Measurements from ENCODE around the gene CEP350.

CEP350 gene

DNA sequence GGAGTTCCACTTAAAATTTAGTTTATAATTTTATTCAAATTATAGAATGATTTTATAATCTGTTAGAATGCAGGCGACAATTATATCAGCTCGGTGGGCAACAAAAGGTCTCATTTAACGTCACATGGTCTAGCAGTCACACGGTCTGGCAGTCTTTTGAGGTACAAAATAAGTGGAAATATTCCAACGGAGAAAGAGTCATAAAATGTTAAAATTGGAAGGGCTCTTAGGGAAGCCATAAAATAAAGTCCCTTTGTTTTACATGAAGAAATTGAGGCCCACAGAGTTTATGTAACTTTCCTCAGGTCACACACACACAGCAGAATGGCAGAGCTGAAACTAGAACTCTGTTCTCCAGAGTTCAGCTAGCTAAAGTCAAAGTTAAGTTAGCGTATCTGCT, 115.7 kb downstream of the CEP350 start:
- Histone ChIP-seq H3K4me2 (ENCODE audit: low read depth, low read length, poor library complexity, severe bottlenecking) (no peak overlapping the region), H4K20me1 (ENCODE audit: insufficient read depth, low read length, poor library complexity, severe bottlenecking) (no peaks in the 10 kb centered on the region), H3K9me2 (replicated peaks; ENCODE audit: low read depth, low read length) (no peaks in the 10 kb centered on the region), H3K36me3 (ENCODE audit: insufficient read depth, low read length) (peaks cover 77% of the 10 kb centered on the region), H3K4me3 (ENCODE audit: low read length, poor library complexity, severe bottlenecking) (no peak overlapping the region), H3K4me1 (ENCODE audit: insufficient read depth, low read length, poor library complexity, severe bottlenecking) (no peaks in the 10 kb centered on the region), H3K9me3 (ENCODE audit: insufficient read depth, low read depth, low read length) (no peaks in the 10 kb centered on the region), H3K79me2 (ENCODE audit: insufficient read depth, low read length) (no peaks in the 10 kb centered on the region), H3K9ac (ENCODE audit: low read depth, low read length, poor library complexity, severe bottlenecking) (no peak overlapping the region), H2AFZ (ENCODE audit: low read length) (no peak overlapping the region), H3K27me3 (ENCODE audit: insufficient read depth, low read length, poor library complexity, severe bottlenecking) (no peaks in the 10 kb centered on the region), H3F3A (ENCODE audit: low read depth) (no peaks in the 10 kb centered on the region)
- TF ChIP-seq, protein P1, sequence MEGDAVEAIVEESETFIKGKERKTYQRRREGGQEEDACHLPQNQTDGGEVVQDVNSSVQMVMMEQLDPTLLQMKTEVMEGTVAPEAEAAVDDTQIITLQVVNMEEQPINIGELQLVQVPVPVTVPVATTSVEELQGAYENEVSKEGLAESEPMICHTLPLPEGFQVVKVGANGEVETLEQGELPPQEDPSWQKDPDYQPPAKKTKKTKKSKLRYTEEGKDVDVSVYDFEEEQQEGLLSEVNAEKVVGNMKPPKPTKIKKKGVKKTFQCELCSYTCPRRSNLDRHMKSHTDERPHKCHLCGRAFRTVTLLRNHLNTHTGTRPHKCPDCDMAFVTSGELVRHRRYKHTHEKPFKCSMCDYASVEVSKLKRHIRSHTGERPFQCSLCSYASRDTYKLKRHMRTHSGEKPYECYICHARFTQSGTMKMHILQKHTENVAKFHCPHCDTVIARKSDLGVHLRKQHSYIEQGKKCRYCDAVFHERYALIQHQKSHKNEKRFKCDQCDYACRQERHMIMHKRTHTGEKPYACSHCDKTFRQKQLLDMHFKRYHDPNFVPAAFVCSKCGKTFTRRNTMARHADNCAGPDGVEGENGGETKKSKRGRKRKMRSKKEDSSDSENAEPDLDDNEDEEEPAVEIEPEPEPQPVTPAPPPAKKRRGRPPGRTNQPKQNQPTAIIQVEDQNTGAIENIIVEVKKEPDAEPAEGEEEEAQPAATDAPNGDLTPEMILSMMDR (conservative IDR thresholded peaks at IDR 0.05; ENCODE audit: low read length): no peak
- TF ChIP-seq EZH2phosphoT487 (IDR thresholded peaks at IDR 0.05; ENCODE audit: borderline replicate concordance): no peak

DNA sequence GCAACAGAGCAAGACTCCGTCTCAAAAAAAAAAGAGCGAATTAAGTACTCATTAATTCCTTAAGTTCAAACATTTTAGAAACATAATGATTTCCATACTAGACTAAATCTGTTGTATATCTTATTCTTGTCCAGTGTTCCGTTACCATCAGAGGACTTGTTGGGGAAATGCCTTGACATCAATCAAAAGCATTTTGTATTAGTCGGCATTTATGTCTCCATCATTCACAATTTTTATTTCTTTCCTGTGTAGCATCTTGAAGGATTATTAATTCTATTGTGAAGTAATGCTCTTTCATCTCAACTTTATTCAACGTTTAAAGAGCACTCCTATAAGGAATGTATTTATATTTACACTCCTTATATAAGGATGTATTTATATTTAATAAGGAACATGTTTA, 117.1 kb downstream of the CEP350 start:
- Histone ChIP-seq H3K27me3 (ENCODE audit: insufficient read depth, low read length, poor library complexity, severe bottlenecking) (no peaks in the 10 kb centered on the region), H3K4me1 (ENCODE audit: insufficient read depth, low read length, poor library complexity, severe bottlenecking) (no peaks in the 10 kb centered on the region), H3K79me2 (ENCODE audit: insufficient read depth, low read length) (no peaks in the 10 kb centered on the region), H3K4me2 (ENCODE audit: low read depth, low read length, poor library complexity, severe bottlenecking) (no peak overlapping the region), H2AFZ (ENCODE audit: low read length) (no peak overlapping the region), H3K9ac (ENCODE audit: low read depth, low read length, poor library complexity, severe bottlenecking) (no peak overlapping the region), H3K9me2 (replicated peaks; ENCODE audit: low read depth, low read length) (no peaks in the 10 kb centered on the region), H3K4me3 (ENCODE audit: low read length, poor library complexity, severe bottlenecking) (no peak overlapping the region), H3F3A (ENCODE audit: low read depth) (no peaks in the 10 kb centered on the region), H3K36me3 (ENCODE audit: insufficient read depth, low read length) (peaks cover 77% of the 10 kb centered on the region), H3K9me3 (ENCODE audit: insufficient read depth, low read depth, low read length) (no peaks in the 10 kb centered on the region), H4K20me1 (ENCODE audit: insufficient read depth, low read length, poor library complexity, severe bottlenecking) (no peaks in the 10 kb centered on the region)
- TF ChIP-seq, protein P1 (conservative IDR thresholded peaks at IDR 0.05; ENCODE audit: low read length): no peak
- no peak for TF ChIP-seq EZH2phosphoT487 (IDR thresholded peaks at IDR 0.05; ENCODE audit: borderline replicate concordance)

GRCh38 chr1:180080439-180080838, 125.8 kb downstream of the CEP350 start:
- Histone ChIP-seq H3K79me2 (ENCODE audit: insufficient read depth, low read length) (no peaks in the 10 kb centered on the region), H4K20me1 (ENCODE audit: insufficient read depth, low read length, poor library complexity, severe bottlenecking) (no peaks in the 10 kb centered on the region), H3K4me3 (ENCODE audit: low read length, poor library complexity, severe bottlenecking) (no peak overlapping the region), H3K9ac (ENCODE audit: low read depth, low read length, poor library complexity, severe bottlenecking) (no peak overlapping the region), H3K4me2 (ENCODE audit: low read depth, low read length, poor library complexity, severe bottlenecking) (no peak overlapping the region), H3K9me3 (ENCODE audit: insufficient read depth, low read depth, low read length) (no peaks in the 10 kb centered on the region), H3K4me1 (ENCODE audit: insufficient read depth, low read length, poor library complexity, severe bottlenecking) (no peaks in the 10 kb centered on the region), H3K36me3 (ENCODE audit: insufficient read depth, low read length) (peaks cover 76% of the 10 kb centered on the region; the same call in 1 of the 2 replicates), H3K27me3 (ENCODE audit: insufficient read depth, low read length, poor library complexity, severe bottlenecking) (no peaks in the 10 kb centered on the region), H2AFZ (ENCODE audit: low read length) (no peak overlapping the region), H3K9me2 (replicated peaks; ENCODE audit: low read depth, low read length) (no peaks in the 10 kb centered on the region), H3F3A (ENCODE audit: low read depth) (peaks cover 4% of the 10 kb centered on the region; the same call in 1 of the 2 replicates)
- TF ChIP-seq EZH2phosphoT487 (IDR thresholded peaks at IDR 0.05; ENCODE audit: borderline replicate concordance): no peak

- Histone ChIP-seq H3F3A (ENCODE audit: low read depth) (peaks cover 4% of the 10 kb centered on the region; the same call in 1 of the 2 replicates), H4K20me1 (ENCODE audit: insufficient read depth, low read length, poor library complexity, severe bottlenecking) (no peaks in the 10 kb centered on the region), H3K4me3 (ENCODE audit: low read length, poor library complexity, severe bottlenecking) (no peak overlapping the region), H3K79me2 (ENCODE audit: insufficient read depth, low read length) (no peaks in the 10 kb centered on the region), H3K9ac (ENCODE audit: low read depth, low read length, poor library complexity, severe bottlenecking) (no peak overlapping the region), H3K9me2 (replicated peaks; ENCODE audit: low read depth, low read length) (no peaks in the 10 kb centered on the region), H3K36me3 (ENCODE audit: insufficient read depth, low read length) (peaks cover 75% of the 10 kb centered on the region; the same call in 1 of the 2 replicates), H2AFZ (ENCODE audit: low read length) (no peak overlapping the region), H3K4me2 (ENCODE audit: low read depth, low read length, poor library complexity, severe bottlenecking) (no peak overlapping the region), H3K27me3 (ENCODE audit: insufficient read depth, low read length, poor library complexity, severe bottlenecking) (no peaks in the 10 kb centered on the region), H3K4me1 (ENCODE audit: insufficient read depth, low read length, poor library complexity, severe bottlenecking) (no peaks in the 10 kb centered on the region), H3K9me3 (ENCODE audit: insufficient read depth, low read depth, low read length) (no peaks in the 10 kb centered on the region)
- TF ChIP-seq, protein P1 (conservative IDR thresholded peaks at IDR 0.05; ENCODE audit: low read length): no peak
- TF ChIP-seq EZH2phosphoT487 (IDR thresholded peaks at IDR 0.05; ENCODE audit: borderline replicate concordance): no peak
Measured at GRCh38 chr1:180081474-180081873, 126.9 kb downstream of the CEP350 start.
